ENCODE results near the gene PSME3.

The PSME3 gene

GRCh38 chr17:42817866-42818265 lies 15.3 kb upstream of the PSME3 start:
- DNase-seq (ENCODE audit: low read depth in 2 of 2), result no peak

DNA sequence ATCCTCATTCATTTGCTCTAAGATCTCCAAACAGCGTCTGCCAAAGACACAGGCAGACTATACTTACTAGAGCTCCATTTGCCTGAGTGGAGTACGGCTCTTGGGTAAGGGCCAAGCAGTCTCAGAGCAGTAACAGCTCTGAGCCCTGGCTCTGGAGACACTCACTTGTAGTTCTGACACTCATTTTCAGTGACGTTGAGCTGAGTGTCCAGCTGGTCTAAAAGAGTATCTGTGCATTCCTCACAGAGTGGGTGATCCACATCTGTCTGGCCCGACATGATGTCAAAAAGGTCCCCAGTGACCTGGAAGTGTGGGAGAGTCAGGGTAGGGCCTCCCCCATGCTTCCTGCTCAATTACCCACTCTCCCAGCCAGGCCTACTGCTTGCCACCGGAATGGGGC lies 14.8 kb upstream of the PSME3 start:
- no peak for DNase-seq (ENCODE audit: low read depth in 2 of 2)

- peak; percentile 45 to 57 for DNase-seq (ENCODE audit: low read depth in 2 of 2)
Observed at GRCh38 chr17:42819939-42820535, 13.2 kb upstream of the PSME3 start.

GRCh38 chr17:42821176-42821575 lies 12.0 kb upstream of the PSME3 start:
- DNase-seq (ENCODE audit: low read depth in 2 of 2), result no peak

GRCh38 chr17:42827472-42827871 lies 5.7 kb upstream of the PSME3 start:
- no peak for DNase-seq (ENCODE audit: low read depth in 2 of 2)

- DNase-seq (ENCODE audit: low read depth in 2 of 2), result no peak
Observed at GRCh38 chr17:42830971-42831370, 2.2 kb upstream of the PSME3 start.

- DNase-seq (ENCODE audit: low read depth in 2 of 2), result no peak
Observed at GRCh38 chr17:42832213-42832933, 824 bp upstream of the PSME3 start.

GRCh38 chr17:42833767-42834422 lies 698 bp downstream of the PSME3 start:
- no peak for DNase-seq (ENCODE audit: low read depth in 2 of 2)

DNA sequence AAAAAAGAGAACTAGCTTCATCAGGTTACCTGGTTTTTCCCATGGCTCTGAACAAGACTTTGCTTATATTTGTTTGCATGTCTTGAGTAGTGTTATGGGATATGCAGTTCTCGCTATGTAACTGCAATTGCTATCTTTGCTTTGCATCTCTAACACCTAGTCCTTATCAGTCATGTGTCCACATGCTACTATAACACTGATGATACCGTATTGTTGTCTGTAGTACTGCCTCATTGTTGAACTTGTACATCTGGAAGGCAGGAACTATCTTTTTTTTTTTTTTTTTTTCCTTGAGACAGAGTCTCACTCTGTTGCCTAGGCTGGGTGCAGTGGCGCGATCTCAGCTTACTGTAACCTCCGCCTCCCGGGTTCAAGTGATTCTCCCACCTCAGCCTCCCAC lies 2.5 kb downstream of the PSME3 start:
- no peak for DNase-seq (ENCODE audit: low read depth in 2 of 2)

- DNase-seq (ENCODE audit: low read depth in 2 of 2), result no peak
Observed at GRCh38 chr17:42841975-42842685, 8.9 kb downstream of the PSME3 start.

DNA sequence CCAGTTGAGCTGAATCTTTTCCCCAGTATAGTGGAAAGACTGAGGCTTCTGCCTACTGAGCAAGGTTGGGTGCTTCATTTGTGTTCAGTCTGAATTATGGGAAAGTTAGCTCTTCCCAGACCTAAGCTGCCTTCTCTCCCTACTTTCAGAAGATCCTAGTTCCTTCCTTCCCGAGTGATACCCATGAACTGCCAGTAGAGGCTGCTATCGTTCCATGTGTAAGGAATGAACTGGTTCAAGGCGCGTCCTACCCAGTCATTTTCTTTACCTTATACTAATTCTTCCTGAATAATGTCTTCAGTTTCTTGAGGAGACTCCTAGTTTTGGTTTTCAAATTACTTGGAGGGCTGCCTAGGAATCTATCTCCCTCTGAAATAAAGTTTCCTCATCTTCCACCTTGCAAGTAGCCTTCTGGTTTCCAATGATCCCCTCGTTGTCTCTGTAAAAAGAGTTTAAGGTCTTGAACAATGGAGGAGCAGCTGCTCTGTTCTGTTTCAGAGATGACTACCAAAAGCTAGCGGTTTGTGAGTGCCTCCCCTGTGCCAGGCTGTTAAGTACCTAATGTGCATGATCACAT lies 10.2 kb downstream of the PSME3 start:
- no peak for DNase-seq (ENCODE audit: low read depth in 2 of 2)

DNA sequence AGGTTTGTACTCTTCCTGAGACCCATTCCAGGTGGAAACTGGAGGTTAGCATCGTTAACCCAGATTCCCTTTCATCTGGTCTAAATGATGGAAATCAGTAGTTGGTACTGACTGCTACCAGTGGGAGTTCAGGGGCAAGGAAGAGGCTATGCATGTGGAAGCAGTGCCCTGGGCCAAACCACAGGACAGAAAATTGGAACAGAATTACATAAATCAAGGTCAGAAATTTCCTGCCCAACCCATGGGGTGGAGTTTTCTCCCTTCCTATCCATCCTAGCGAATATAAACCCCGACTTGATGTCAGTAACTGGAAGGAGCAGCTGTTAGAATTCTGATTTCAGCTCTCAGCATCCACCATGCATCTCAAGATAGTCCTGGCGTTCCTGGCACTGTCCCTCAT lies 11.1 kb downstream of the PSME3 start, which contains the start of gene AOC2:
AOC2 (plus strand) TSS at position 310 of the 400 bp plus-strand sequence; CDS start at position 357, 47 bp downstream.
- DNase-seq (ENCODE audit: low read depth in 2 of 2), result no peak

GRCh38 chr17:42844761-42845555 lies 11.8 kb downstream of the PSME3 start:
- no peak for DNase-seq (ENCODE audit: low read depth in 2 of 2)

DNA sequence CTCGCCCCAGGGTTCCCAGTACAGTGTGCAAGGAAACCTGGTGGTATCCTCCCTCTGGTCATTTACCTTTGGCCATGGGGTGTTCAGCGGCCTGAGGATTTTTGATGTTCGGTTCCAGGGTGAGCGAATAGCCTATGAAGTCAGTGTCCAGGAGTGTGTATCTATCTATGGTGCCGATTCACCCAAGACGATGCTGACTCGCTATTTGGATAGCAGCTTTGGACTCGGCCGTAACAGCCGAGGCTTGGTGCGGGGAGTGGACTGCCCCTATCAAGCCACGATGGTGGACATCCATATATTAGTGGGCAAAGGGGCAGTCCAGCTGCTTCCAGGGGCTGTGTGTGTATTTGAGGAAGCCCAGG lies 12.3 kb downstream of the PSME3 start:
- no peak for DNase-seq (ENCODE audit: low read depth in 2 of 2)

GRCh38 chr17:42845918-42846593 lies 12.9 kb downstream of the PSME3 start:
- DNase-seq (ENCODE audit: low read depth in 2 of 2), result no peak

GRCh38 chr17:42846594-42847280 lies 13.5 kb downstream of the PSME3 start:
- DNase-seq (ENCODE audit: low read depth in 2 of 2), result no peak

DNA sequence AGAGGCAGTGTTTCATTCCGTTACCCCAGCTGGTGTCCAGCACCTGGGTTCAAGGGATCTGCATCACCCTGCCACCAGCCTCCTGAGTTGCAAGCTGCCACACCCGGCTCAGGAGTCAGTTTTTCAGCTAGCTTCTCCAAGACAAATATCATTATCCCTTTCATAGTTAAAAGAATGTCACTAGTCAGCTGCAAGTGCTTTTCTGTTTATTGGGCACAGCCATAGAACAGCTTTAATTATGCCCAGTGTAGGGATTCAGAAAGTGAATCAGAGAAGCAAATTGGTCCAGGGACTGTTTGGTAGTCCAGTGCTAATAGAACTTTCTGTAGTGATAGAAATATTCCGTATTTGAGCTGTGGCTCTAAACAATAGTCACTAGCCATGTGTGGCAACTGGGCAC lies 14.9 kb downstream of the PSME3 start:
- DNase-seq (ENCODE audit: low read depth in 2 of 2), result no peak

- no peak for DNase-seq (ENCODE audit: low read depth in 2 of 2)
Observed at GRCh38 chr17:42849031-42849430, 15.8 kb downstream of the PSME3 start.

DNA sequence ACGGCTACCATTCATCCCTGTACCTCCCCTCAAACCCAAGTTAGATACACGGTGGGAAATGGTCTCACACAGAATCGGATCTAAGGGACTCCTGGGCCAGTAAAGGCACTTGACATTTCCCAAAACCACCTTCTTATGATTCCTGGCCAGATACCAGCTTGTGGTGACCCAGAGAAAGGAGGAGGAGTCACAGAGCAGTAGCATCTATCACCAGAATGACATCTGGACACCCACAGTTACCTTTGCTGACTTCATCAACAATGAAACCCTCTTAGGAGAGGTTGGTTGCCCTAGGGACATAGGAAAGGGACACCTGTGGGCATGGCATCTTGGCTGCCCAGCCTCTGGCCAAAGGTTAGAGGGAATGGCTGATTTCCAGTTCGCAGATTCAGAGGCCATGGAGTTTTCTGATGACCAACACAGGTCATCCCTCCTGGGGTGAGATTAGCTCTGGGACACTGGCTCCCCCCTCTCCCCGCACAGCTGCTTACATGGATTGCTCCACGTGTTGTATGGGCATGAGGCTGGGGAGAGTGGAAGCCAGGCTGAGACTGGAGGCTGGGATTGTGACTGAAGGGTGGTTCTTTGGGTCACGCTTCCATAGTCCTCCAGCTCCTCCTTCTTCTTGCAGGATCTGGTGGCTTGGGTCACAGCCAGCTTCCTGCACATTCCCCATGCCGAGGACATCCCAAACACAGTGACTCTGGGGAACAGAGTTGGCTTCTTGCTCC lies 16.4 kb downstream of the PSME3 start:
- DNase-seq (ENCODE audit: low read depth in 2 of 2), result no peak
